ENCODE data around the gene SCRT2.
"Not testable (repeated sequence)": the region's sequence is repeated elsewhere in the genome, so short reads cannot be mapped to it uniquely, and the experiment has no call there.

The SCRT2 gene

DNA sequence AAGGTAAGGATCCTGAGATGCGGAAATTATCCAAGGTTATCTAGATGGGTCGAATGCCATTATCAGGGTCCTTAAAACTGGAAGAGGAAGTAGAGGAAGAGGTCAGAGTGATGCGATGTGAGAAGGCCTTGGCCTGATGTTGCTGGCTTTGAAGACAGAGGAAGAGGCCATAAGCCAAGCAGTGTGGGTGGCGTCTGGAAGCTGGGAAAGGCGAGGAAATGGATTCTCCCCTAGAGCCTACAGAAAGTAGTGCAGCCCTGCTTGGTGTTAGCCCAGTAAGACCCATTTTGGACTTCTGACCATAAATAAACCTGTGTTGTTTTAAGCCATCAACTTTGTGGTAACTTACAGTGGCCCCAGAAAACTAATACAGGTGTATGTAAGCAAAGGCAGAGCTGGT, 24.6 kb downstream of the SCRT2 start:
- DNase-seq, result no peak

DNA sequence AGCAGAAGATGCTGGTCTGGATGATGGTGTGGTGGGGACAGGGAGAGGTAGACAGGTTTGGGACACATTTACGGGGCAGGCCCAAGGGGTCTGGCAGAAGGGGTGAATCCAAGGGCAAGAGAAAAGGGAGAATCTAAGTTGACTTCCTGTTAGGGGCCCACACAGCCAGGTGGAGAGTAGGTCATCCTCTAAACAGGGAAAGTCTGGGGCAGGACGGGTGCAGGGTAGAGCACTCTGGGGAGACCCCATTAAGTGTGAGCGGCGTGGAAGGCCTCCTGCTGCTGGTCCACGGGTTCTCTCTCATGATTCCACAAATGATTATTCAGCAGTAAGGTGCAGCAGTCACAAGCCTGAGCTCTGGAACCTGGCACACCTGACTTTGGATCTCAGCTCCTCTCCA, 25.3 kb downstream of the SCRT2 start:
- DNase-seq, result no peak

DNA sequence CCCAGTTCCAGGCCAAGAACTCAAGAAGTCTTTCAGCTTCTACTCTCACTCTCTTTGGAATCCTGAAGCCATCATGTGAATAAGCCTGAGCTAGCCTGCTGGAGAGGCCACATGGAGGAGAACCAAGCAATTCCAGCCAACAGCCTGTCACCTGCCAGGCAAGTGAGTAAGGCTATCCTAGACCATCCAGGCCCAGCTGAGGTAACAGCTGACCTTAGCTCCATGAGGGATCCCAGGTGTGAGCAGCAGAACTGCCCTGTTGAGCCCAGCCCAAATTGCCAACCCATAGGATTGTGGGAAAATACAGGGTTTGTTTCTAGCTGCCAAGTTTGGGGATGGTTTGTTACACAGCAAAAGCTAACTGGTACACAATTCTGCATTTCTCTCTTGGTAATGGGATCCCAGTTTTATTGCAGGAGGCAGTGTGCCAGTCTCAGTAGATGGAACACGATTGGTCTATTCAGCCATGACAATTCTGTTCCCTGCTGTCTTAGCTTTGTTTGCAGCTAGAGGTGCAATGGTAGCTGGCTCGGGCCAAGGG, 28.1 kb downstream of the SCRT2 start:
- no peak for DNase-seq

DNA sequence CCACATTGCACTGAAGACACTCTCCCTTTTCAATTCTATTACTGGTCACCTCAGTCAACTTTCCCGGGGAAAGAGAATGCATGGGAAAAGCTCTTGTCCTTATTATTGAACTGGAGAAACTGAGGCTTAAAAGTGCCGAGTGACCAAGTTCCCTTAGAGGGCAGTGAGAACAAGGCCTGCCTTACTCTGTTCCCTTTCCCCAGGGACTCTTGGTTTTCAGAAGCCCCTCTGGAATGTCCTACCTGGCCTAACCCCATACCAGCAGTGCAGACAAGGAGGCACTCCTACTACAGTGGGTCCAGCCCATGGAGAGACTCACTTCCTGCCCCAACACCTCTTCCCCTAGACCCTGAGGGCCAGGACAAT, 28.8 kb downstream of the SCRT2 start:
- DNase-seq, result no peak

GRCh38 chr20:646107-646867, 29.3 kb downstream of the SCRT2 start:
- no peak for DNase-seq

DNA sequence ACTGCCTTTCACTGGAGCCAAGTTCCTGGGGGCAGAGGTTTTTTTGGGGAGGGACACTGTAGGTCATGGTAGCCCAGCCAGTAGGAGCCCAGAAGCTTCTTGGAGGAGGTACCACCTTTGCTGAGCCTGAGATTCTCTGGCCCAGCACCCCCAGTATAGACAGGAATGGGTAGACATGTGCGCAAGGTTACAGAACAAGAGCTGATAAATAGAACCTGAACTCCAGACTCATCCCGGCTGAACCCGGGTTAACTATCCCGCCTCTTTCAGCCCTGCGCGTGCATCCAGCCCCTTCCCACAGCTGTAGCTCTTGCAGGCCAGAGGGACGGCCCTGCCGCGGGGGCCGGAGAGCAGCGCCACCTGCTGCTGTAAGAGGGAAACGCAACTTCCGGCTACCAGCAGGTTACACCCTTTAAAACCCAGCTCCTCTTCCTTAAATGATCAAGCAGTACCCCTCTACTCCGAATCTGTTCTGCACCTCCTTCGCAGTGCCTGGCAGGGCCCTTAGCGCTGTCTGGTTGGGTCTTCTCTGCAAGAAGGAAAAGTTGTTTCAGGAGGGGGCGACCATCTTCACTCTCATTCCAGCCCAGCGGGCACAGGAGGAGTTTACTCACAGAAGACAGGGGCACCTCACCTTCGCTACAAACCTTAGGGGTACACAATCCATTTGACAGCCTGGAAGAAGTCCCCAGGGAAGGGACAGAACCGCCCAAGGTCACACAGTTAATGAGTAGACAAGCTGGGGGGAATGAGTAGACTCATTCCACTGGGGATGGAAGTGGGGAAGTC, 30.1 kb downstream of the SCRT2 start:
- peak; percentile 43 for DNase-seq

DNA sequence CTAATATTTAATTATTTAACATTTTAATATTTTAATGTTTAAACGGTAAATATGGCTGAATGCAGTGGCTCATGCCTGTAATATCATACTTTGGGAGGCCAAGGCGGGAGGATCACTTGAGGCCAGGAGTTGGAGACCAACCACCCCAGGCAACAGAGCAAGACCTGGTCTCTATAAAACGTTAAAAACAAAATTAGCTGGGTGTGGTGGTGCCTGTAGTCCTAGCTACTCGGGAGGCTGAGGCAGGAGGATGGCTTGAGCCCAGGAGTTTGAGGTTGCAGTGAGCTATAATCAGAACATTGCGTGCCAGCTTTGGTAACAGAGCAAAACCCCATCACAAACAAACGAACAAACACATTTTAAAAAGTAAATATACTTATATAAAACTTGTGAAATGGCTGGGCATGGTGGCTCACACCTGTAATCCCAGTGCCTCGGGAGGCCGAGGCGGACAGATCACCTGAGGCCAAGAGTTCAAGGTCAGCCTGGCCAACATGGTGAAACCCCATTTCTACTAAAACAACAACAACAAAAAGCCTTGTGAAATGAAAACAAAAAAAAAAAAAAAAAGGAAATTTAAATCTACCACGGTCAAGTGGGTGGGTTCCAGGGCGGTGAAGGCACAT, 30.8 kb downstream of the SCRT2 start:
- no peak for DNase-seq

GRCh38 chr20:642398-643174, 33.0 kb downstream of the SCRT2 start:
- DNase-seq, result no peak

DNA sequence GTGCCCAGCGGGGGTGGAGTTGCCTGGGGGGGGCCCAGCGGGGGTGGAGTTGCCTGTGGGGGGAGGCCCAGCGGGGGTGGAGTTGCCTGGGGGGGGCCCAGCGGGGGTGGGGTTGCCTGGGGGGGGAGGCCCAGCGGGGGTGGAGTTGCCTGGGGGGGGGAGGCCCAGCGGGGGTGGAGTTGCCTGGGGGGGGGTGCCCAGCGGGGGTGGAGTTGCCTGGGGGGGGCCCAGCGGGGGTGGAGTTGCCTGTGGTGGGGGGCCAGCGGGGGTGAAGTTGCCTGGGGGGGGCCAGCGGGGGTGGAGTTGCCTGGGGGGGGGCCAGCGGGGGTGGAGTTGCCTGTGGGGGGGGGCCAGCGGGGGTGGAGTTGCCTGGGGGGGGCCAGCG, 33.6 kb downstream of the SCRT2 start:
- DNase-seq, result not testable (repeated sequence)

- no peak for DNase-seq
These were observed 34.1 kb downstream of the SCRT2 start for GRCh38 chr20:641516-641875.

GRCh38 chr20:640674-641515, 34.7 kb downstream of the SCRT2 start:
- no peak for DNase-seq

- DNase-seq, result no peak
These were observed 37.0 kb downstream of the SCRT2 start for GRCh38 chr20:638579-638978.

GRCh38 chr20:637559-637958, 38.0 kb downstream of the SCRT2 start:
- DNase-seq, result no peak

GRCh38 chr20:635893-636338, 39.7 kb downstream of the SCRT2 start:
- DNase-seq, result no peak

GRCh38 chr20:635028-635892, 40.3 kb downstream of the SCRT2 start:
- DNase-seq, result no peak

DNA sequence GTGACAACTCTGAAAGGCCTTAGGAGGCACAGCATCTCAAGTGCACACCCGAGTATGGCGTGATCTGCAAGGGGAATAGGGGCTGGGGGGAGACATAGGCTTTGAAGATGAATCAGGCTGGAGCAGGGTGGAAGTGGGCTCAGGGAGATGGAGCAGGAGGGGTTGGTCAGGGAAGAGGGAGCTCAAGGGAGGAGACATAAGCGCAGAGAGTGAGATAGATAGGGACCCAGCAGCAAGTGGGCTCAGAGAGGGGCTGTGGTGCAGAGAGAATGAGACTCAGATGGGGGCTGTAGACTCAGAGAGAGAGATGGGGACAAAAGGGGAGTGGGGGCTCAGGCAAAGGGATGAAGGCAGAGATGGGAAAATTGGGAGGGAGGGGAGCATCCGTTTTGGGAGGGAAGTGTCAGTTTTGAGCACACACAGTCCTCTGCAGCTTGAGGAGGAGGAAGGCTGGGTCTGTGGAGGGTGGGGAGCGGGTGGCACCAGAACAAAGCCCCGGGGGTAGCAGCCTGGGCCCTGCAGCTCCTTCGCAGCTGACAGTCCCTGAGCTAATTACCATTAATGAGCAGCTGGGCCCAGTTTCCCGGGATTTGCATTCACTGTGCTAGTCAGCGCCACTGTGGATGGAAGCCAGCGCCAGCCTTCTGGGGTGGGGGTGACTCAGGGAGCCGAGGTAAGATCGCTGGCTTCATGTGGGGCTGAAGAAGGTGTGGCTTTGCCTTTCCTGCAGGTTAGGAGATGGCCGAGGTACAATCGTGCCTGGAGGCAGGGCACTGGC, 41.3 kb downstream of the SCRT2 start:
- no peak for DNase-seq

DNA sequence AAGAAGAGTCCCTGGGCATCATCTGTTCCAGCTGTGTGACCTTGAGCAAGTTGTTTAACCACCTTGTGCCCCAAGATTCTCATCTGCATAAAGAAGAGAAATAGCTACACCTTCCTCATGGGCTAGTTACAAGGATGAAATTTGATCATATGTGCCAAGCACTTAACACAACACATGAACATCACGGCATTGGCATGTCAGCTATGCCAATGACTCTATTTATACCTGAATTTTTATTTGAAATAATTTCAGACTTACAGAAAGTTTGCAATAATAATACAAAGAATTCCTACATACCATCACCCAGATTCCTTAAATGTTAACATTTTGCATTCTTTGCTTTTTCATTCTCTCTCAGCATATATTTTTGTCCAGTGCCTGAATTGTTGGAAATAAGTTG, 44.5 kb downstream of the SCRT2 start:
- DNase-seq, result no peak

GRCh38 chr20:626579-626978, 49.0 kb downstream of the SCRT2 start:
- no peak for DNase-seq

GRCh38 chr20:625360-625932, 50.2 kb downstream of the SCRT2 start:
- DNase-seq, result no peak

DNA sequence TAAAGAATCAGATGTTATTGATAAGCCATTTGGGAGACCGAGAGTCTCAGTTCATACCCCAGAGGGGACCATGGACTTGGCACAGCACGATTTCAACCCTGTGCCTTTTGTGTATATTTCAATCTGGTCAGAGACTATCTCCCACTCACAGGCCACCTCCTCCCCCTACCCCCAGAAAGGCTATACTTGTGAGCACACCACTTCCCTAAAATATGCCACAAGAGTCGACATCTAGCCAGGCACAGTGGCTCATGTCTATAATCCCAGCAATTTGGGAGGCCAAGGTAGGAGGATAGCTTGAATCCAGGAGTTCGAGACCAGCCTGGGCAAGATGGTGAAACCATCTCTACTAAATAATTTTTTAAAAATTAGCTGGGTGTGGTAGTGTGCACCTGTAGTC, 51.9 kb downstream of the SCRT2 start:
- no peak for DNase-seq
